ENCODE measurements around the gene TBC1D1. TPM values are rescaled to one million over a fixed set of nuclear protein-coding genes. Genes with fewer than 3 reads are reported as not detected.

Gene TBC1D1
- total RNA-seq, 1 donor from 2014 or later: 96.0 TPM

DNA sequence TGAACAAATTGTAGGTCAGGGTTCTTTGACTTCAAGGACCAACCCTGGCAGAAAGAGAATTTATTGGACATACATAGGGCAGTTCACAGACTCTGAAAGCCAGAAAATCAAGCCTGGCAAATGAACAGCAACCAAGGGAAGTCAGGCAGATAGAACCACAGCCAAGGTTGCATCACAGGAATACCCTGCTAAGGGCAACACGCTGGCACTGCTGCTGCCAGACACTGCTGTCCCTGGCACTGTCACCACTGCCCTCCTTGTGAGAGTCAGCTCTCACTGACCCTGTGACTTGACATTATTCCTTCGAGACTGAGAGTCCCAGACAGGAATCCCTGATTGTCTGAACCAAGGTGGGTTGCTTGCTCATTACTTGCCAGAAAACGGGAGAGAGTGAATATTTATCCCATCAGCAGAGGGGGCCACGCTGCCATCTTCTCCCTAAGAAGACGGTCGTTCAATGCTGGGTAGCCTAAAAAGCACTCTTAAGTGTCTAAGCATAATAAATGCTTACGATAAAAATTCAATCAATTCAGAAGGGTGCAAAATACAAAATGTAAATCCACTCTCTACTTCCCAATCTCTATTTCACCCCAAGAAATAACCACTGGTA lies 46.1 kb downstream of the TBC1D1 start:
- Histone ChIP-seq H3K27ac (no peak overlapping the region), H3K4me3 (no peak overlapping the region), H3K27me3 (no peaks in the 10 kb centered on the region), H3K4me1 (no peaks in the 10 kb centered on the region), H3K36me3 (no peaks in the 10 kb centered on the region), H3K9me3 (no peaks in the 10 kb centered on the region)
- TF ChIP-seq POLR2AphosphoS5 (IDR thresholded peaks at IDR 0.05; ENCODE audit: insufficient read depth in 1 of 2, low read depth in 1 of 2): no peak
- TF ChIP-seq, protein P1, sequence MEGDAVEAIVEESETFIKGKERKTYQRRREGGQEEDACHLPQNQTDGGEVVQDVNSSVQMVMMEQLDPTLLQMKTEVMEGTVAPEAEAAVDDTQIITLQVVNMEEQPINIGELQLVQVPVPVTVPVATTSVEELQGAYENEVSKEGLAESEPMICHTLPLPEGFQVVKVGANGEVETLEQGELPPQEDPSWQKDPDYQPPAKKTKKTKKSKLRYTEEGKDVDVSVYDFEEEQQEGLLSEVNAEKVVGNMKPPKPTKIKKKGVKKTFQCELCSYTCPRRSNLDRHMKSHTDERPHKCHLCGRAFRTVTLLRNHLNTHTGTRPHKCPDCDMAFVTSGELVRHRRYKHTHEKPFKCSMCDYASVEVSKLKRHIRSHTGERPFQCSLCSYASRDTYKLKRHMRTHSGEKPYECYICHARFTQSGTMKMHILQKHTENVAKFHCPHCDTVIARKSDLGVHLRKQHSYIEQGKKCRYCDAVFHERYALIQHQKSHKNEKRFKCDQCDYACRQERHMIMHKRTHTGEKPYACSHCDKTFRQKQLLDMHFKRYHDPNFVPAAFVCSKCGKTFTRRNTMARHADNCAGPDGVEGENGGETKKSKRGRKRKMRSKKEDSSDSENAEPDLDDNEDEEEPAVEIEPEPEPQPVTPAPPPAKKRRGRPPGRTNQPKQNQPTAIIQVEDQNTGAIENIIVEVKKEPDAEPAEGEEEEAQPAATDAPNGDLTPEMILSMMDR (IDR thresholded peaks at IDR 0.05): no peak
- no peak for TF ChIP-seq POLR2A (IDR thresholded peaks at IDR 0.05)
- intact Hi-C loops (cut with DNase I): no loop called here
- no peak for DNase-seq (ENCODE audit: extremely low spot score in 2 of 2)

DNA sequence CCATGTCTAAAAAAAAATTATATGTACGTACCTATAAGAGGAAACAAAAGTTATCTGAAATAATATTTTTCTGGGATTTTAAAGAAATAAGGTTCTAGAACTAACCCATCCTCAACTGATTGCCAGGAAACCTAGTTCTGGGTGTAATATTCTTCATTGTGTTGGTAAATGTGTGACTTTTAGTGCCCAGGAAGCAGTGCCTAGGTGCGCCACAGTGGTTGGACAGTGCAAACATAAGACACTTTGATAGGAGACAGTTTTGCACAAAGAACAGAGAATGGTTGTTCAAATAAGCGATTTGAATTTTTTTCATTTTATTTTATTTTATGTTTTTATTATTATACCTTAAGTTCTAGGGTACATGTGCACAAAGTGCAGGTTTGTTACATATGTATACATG lies 47.3 kb downstream of the TBC1D1 start:
- Histone ChIP-seq H3K27ac (no peak overlapping the region), H3K4me3 (no peak overlapping the region), H3K36me3 (no peaks in the 10 kb centered on the region), H3K27me3 (no peaks in the 10 kb centered on the region), H3K4me1 (no peaks in the 10 kb centered on the region), H3K9me3 (no peaks in the 10 kb centered on the region)
- DNase-seq (ENCODE audit: extremely low spot score in 2 of 2): no peak
- no peak for TF ChIP-seq POLR2A (IDR thresholded peaks at IDR 0.05)
- TF ChIP-seq, protein P1 (IDR thresholded peaks at IDR 0.05): no peak
- no peak for TF ChIP-seq POLR2AphosphoS5 (IDR thresholded peaks at IDR 0.05; ENCODE audit: insufficient read depth in 1 of 2, low read depth in 1 of 2)
- intact Hi-C loops (cut with DNase I): no loop called here

DNA sequence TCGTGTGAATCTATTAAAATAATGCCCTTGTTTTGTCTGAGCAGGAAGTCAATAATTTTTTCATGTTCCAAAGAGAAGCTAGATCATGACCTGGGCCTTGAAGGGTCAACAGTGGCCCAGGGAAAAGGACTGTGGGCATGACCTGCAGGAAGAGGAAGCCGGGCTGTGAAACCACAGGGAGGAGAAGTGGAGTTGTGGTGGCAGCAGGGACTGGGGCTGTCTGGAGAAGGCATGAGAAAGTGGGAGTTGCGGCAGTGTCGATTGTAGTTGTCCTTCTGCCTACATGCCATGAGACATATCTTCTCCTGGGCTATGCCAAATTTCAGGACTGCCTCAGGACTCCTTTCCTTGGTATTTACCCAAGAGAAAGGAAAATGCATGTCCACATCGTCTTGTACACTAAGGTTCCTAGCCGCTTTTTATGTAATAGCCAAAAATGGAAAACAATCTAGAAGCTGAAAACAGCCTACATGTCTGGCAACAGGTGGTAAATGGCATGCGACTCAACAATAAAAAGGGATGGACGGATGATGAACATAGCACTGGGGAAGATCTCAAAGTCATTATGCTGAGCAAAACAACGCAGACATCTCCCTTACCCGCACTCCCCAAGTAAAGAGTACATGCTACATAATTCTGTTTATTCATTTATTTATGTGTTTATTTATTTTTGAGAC lies 55.8 kb downstream of the TBC1D1 start:
- Histone ChIP-seq H3K4me3 (no peak overlapping the region), H3K27me3 (no peaks in the 10 kb centered on the region), H3K4me1 (no peaks in the 10 kb centered on the region), H3K27ac (no peak overlapping the region), H3K36me3 (no peaks in the 10 kb centered on the region), H3K9me3 (no peaks in the 10 kb centered on the region)
- intact Hi-C loops (cut with DNase I): no loop called here
- TF ChIP-seq POLR2A (IDR thresholded peaks at IDR 0.05): no peak
- TF ChIP-seq, protein P1 (IDR thresholded peaks at IDR 0.05): no peak
- no peak for TF ChIP-seq POLR2AphosphoS5 (IDR thresholded peaks at IDR 0.05; ENCODE audit: insufficient read depth in 1 of 2, low read depth in 1 of 2)
- no peak for DNase-seq (ENCODE audit: extremely low spot score in 2 of 2)

DNA sequence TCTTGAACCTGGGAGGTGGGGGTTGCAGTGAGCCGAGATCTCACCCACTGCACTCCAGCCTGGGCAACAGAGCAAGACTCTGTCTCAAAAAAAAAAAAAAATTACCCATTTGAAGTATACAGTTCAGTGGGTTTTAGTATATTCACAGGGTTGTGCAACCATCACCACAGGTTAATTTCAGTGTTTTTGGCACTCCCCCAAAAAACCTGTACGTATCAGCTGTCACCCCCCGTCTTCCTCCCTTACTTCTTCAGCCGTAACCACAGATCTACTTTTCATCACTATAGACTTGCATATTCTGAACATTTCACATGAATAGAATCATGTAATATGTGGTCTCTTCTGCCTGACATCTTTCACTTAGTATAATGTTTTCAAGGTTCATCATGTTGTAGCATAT lies 57.7 kb downstream of the TBC1D1 start:
- H3K27me3 ChIP-seq: no peaks in the 10 kb centered on the region
- DNase-seq (ENCODE audit: extremely low spot score in 2 of 2): peak in 1 of 2 donors; percentile 3
- no peaks in the 10 kb centered on the region for H3K36me3 ChIP-seq
- no peak overlapping the region for H3K27ac ChIP-seq
- no peak overlapping the region for H3K4me3 ChIP-seq
- no peaks in the 10 kb centered on the region for H3K4me1 ChIP-seq
- intact Hi-C loops (cut with DNase I): no loop called here
- no peaks in the 10 kb centered on the region for H3K9me3 ChIP-seq
- TF ChIP-seq POLR2AphosphoS5 (IDR thresholded peaks at IDR 0.05; ENCODE audit: insufficient read depth in 1 of 2, low read depth in 1 of 2) (no peak), POLR2A (IDR thresholded peaks at IDR 0.05) (no peak)
- TF ChIP-seq, protein P1 (IDR thresholded peaks at IDR 0.05): no peak

Data from vagina (tissue), 2 donors.